Large intestine (tissue), 3 donors: ENCODE measurements around the gene NHEJ1. TPM values are rescaled to one million over a fixed set of nuclear protein-coding genes. Genes with fewer than 3 reads are reported as not detected.

Experiments used
- DNase-seq, 2 donors: peaks; one replicate each; pipeline versions ENCODE4 v3.0.0 to v3.0.0-alpha.2; 2013
- H3K27ac ChIP-seq: one replicate; pipeline ENCODE4 v1.5.1; 2013; ENCODE audit warnings: low read length
- H3K27me3 ChIP-seq: 2 replicates; pipeline ENCODE4 v1.6.1; 2013; ENCODE audit warnings: low read length; ENCODE audit not compliant: control insufficient read depth, insufficient read depth
- H3K36me3 ChIP-seq: 2 replicates; pipeline ENCODE4 v1.6.1; 2013; ENCODE audit warnings: low read length; ENCODE audit not compliant: control insufficient read depth, insufficient read depth
- H3K4me1 ChIP-seq: one replicate; pipeline ENCODE4 v1.6.1; 2013; ENCODE audit warnings: low read length; ENCODE audit not compliant: control insufficient read depth, insufficient read depth
- H3K4me3 ChIP-seq: one replicate; pipeline ENCODE4 v1.5.1; 2013; ENCODE audit warnings: low read length
- H3K9me3 ChIP-seq: one replicate; pipeline ENCODE4 v1.6.1; 2013; ENCODE audit warnings: mild to moderate bottlenecking, low read depth, low read length, moderate library complexity; ENCODE audit not compliant: control insufficient read depth
- WGBS: methylation state at CpG from one replicate; pipeline ENCODE4 v1.1.5; 2013; ENCODE audit warnings: low lambda C conversion rate; ENCODE audit not compliant: insufficient coverage; 5-methylcytosine and 5-hydroxymethylcytosine counted together
- polyA plus RNA-seq: library from polyadenylated mRNA; unstranded; fragments of 120-200 nt; gene quantifications from one replicate; pipeline ENCODE4 v1.2.1, GENCODE V29; 2013

Gene NHEJ1
- polyA plus RNA-seq, 1 donor, result 33.9 TPM

GRCh38 chr2:219165058-219165911 lies 4.7 kb upstream of the NHEJ1 start:
- H3K27me3 ChIP-seq, result no peaks in the 10 kb centered on the region
- no peaks in the 10 kb centered on the region for H3K36me3 ChIP-seq
- DNase-seq, result no peak
- no peak overlapping the region for H3K4me3 ChIP-seq
- H3K9me3 ChIP-seq, result no peaks in the 10 kb centered on the region
- no peak overlapping the region for H3K27ac ChIP-seq
- H3K4me1 ChIP-seq, result peaks cover 20% of the 10 kb centered on the region
- WGBS, result no CpG with 5 or more reads among the region's 10 CpGs

GRCh38 chr2:219163156-219163555 lies 2.5 kb upstream of the NHEJ1 start:
- H3K9me3 ChIP-seq, result no peaks in the 10 kb centered on the region
- no peak overlapping the region for H3K4me3 ChIP-seq
- H3K4me1 ChIP-seq, result peaks cover 11% of the 10 kb centered on the region
- DNase-seq, result no peak
- H3K27me3 ChIP-seq, result no peaks in the 10 kb centered on the region
- no CpG with 5 or more reads among the region's 6 CpGs for WGBS
- no peak overlapping the region for H3K27ac ChIP-seq
- peaks cover under 1% of the 10 kb centered on the region for H3K36me3 ChIP-seq

DNA sequence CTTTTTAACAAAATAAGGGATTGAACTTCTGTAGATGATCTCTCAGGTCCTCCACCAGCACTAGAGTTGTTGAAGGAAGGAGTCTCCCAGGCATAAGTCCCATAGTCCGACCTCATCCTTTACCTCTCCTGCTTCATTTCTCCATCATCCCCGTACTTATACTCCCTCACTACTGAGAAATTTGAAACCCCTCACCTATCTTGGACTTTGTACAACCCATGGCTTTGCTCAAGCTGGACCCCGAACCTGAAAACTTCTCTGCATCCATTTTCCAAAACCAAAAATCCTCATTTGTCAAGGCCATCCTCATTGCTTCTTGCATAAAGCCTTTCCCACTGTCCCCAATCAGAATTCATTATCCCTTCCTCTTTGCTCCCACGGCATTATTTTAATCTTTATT lies 482 bp upstream of the NHEJ1 start:
- Histone ChIP-seq H3K9me3 (no peaks in the 10 kb centered on the region), H3K36me3 (peaks cover 16% of the 10 kb centered on the region), H3K27ac (peak overlapping the region; percentile 92), H3K4me3 (peak overlapping the region; percentile 76), H3K27me3 (no peaks in the 10 kb centered on the region), H3K4me1 (peaks cover 11% of the 10 kb centered on the region)
- WGBS, result 67% methylated on average over 3 of the region's 4 CpGs
- no peak for DNase-seq

GRCh38 chr2:219159771-219160185 lies 837 bp downstream of the NHEJ1 start:
- no peak for DNase-seq
- Histone ChIP-seq H3K36me3 (peaks cover 16% of the 10 kb centered on the region), H3K4me1 (peaks cover 13% of the 10 kb centered on the region), H3K9me3 (no peaks in the 10 kb centered on the region), H3K27ac (peak overlapping the region; percentile 92), H3K27me3 (no peaks in the 10 kb centered on the region), H3K4me3 (peak overlapping the region; percentile 76)
- no CpG with 5 or more reads among the region's 18 CpGs for WGBS

DNA sequence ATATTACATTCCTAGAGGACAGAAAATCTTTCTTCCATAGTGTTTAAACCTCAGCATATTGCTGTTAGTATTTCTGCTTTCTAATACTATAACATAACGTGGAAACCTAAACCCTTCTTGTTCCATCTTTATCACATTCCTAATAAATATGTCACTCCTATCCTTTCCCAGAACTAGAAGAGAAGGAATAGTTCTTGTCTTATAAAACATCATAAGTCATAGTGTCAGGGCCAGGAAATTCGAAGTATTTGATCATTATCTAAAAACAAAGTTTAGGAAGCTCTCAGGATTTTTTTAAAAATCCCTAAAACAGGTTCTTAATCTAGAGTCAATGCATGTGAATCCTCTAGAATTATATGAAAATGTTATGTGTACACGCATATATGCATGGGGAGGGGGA lies 2.0 kb downstream of the NHEJ1 start:
- H3K9me3 ChIP-seq, result no peaks in the 10 kb centered on the region
- H3K36me3 ChIP-seq, result peaks cover 17% of the 10 kb centered on the region
- no peak overlapping the region for H3K27ac ChIP-seq
- 95% methylated on average over 3 of the region's 3 CpGs for WGBS
- peaks cover 13% of the 10 kb centered on the region for H3K4me1 ChIP-seq
- DNase-seq, result no peak
- H3K27me3 ChIP-seq, result no peaks in the 10 kb centered on the region
- no peak overlapping the region for H3K4me3 ChIP-seq

DNA sequence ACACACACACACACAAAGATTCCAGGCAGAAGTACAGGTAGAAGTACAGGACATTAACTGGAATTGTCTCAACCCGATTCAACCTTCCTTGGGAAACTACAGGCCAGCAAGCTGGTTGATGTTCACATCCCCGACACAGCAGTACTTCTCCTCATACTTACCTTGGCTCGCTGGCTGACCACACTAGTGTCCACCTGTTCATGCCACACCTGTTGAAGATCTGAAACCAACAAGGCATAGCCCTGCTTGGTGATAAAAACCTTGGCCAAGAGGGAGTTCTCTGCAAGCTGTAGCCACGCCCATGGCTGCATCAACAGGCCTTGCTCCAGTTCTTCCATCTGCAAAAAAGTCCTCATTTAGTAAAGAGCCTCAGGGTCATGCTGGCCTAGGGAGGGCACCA lies 2.6 kb downstream of the NHEJ1 start:
- Histone ChIP-seq H3K9me3 (no peaks in the 10 kb centered on the region), H3K27me3 (no peaks in the 10 kb centered on the region), H3K36me3 (peaks cover 20% of the 10 kb centered on the region), H3K4me1 (peaks cover 13% of the 10 kb centered on the region), H3K4me3 (no peak overlapping the region), H3K27ac (no peak overlapping the region)
- no peak for DNase-seq
- WGBS, result no CpG with 5 or more reads among the region's 4 CpGs

DNA sequence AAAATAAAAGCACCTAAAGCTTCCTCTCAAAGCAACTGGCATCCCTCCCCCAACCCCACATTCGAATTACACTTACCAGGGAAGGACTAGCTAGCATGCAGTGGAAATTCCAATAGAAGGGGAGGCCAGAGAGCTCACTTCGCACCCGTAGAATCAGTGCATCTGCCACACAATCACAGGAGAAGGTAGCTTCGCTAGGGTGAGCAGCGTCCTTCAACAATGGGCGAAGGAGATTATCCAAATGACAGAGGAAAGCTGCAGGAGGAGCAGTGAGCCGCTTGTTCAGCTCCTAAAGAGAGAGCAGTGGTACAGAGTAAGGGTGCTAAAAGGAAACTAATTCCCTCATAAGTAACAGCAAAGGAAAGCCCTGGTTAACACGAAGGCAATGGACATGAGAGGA lies 3.2 kb downstream of the NHEJ1 start:
- Histone ChIP-seq H3K36me3 (peaks cover 20% of the 10 kb centered on the region), H3K9me3 (no peaks in the 10 kb centered on the region), H3K27ac (no peak overlapping the region), H3K4me3 (no peak overlapping the region), H3K4me1 (peaks cover 14% of the 10 kb centered on the region), H3K27me3 (no peaks in the 10 kb centered on the region)
- 86% methylated on average over 1 of the region's 8 CpGs for WGBS
- no peak for DNase-seq

- H3K27ac ChIP-seq, result no peak overlapping the region
- no peak overlapping the region for H3K4me3 ChIP-seq
- no peaks in the 10 kb centered on the region for H3K27me3 ChIP-seq
- H3K9me3 ChIP-seq, result no peaks in the 10 kb centered on the region
- peak; percentile 56 for DNase-seq
- H3K36me3 ChIP-seq, result peaks cover 20% of the 10 kb centered on the region
- WGBS, result no CpG with 5 or more reads among the region's 4 CpGs
- H3K4me1 ChIP-seq, result peaks cover 21% of the 10 kb centered on the region
These were observed 5.5 kb downstream of the NHEJ1 start for GRCh38 chr2:219155054-219155644.

DNA sequence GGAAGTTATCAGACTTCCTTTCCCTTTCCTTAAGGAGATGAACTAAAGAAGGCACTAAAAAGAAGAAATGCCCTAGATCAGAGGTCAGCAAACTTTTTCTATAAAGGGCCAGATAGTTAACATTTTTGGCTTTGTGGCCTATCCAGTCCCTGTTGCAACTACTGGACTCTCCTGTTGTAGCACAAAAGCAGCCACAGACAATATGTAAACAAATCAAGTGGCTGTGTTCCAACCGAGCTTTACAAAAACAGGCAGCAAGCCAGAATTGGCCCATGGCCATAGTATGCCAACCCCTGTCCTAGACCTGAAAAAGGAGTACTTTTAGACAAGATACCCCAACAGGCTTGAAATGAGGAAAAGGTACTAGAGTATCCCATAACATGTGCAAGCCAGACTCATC lies 10.9 kb downstream of the NHEJ1 start:
- Histone ChIP-seq H3K27me3 (no peaks in the 10 kb centered on the region), H3K4me1 (peaks cover 14% of the 10 kb centered on the region), H3K4me3 (no peak overlapping the region), H3K27ac (no peak overlapping the region), H3K9me3 (no peaks in the 10 kb centered on the region), H3K36me3 (peaks cover 40% of the 10 kb centered on the region)
- DNase-seq, result no peak
- WGBS, result no CpG with 5 or more reads among the region's 1 CpG

DNA sequence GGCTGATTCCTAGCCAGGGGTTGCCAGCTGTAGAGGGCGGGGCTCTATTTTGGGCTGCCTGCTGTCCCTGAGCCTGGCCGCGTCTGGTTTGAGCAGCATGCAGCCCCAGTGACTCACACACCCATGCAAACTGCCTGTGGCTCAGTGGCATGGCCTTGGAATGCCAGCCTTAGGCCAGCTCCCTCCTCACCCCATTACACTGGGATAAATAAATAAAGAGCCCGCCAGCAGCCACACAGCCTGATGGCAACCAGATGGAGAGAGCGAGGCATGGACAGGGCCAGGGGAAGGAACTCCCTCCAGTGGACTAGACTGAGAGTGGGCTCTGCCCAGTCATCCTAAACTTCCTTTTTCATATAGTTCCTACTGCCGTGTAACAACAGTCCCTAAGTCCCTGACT lies 18.3 kb downstream of the NHEJ1 start:
- Histone ChIP-seq H3K27ac (no peak overlapping the region), H3K4me1 (peaks cover 11% of the 10 kb centered on the region), H3K36me3 (peaks cover 47% of the 10 kb centered on the region), H3K9me3 (peaks cover 4% of the 10 kb centered on the region), H3K4me3 (no peak overlapping the region), H3K27me3 (no peaks in the 10 kb centered on the region)
- WGBS, result no CpG with 5 or more reads among the region's 6 CpGs
- no peak for DNase-seq
